Osteocyte (in vitro differentiated cells): Measurements from ENCODE around the gene GRM7. TPM values are rescaled to one million over a fixed set of nuclear protein-coding genes. Genes with fewer than 3 reads are reported as not detected.

Experiments used
- DNase-seq: peaks from one replicate; pipeline ENCODE4 v3.0.0; 2021; ENCODE audit warnings: mixed read lengths; ENCODE audit not compliant: unreplicated experiment; ENCODE audit errors: extremely low spot score
- H3K27ac Mint-ChIP-seq: one replicate; pipeline ENCODE4 v1.8.0; 2021; ENCODE audit warnings: mild to moderate bottlenecking, mixed read lengths; ENCODE audit not compliant: unreplicated experiment
- H3K27me3 Mint-ChIP-seq: one replicate; pipeline ENCODE4 v1.8.0; 2021; ENCODE audit warnings: mixed read lengths; ENCODE audit not compliant: unreplicated experiment
- H3K36me3 Mint-ChIP-seq: one replicate; pipeline ENCODE4 v1.8.0; 2021; ENCODE audit warnings: mixed read lengths; ENCODE audit not compliant: unreplicated experiment
- H3K4me1 Mint-ChIP-seq: one replicate; pipeline ENCODE4 v1.8.0; 2021; ENCODE audit warnings: mixed read lengths; ENCODE audit not compliant: unreplicated experiment
- H3K4me3 Mint-ChIP-seq: one replicate; pipeline ENCODE4 v1.8.0; 2021; ENCODE audit warnings: mild to moderate bottlenecking, moderate library complexity, mixed read lengths; ENCODE audit not compliant: unreplicated experiment
- H3K9me3 Mint-ChIP-seq: one replicate; pipeline ENCODE4 v1.8.0; 2021; ENCODE audit warnings: mixed read lengths; ENCODE audit not compliant: unreplicated experiment
- CTCF ChIP-seq: fragments of 200-600 bp; sonication (generic); IDR thresholded peaks from 2 replicates; pipeline ENCODE4 v1.5.0; 2021; ENCODE audit warnings: antibody characterized with exemption, mild to moderate bottlenecking, moderate library complexity
- total RNA-seq: library from RNA; stranded (reverse); gene quantifications from 2 replicates; pipeline ENCODE4 v1.2.1, GENCODE V29; 2021

Gene GRM7
- total RNA-seq, 1 donor from 2014 or later: not detected

- Mint-ChIP-seq H3K9me3 (no peaks in the 10 kb centered on the region), H3K27ac (no peak overlapping the region), H3K4me3 (no peak overlapping the region), H3K36me3 (no peaks in the 10 kb centered on the region), H3K4me1 (no peaks in the 10 kb centered on the region), H3K27me3 (no peaks in the 10 kb centered on the region)
- TF ChIP-seq CTCF: no peak
- no peak for DNase-seq
These were observed 928.4 kb downstream of the GRM7 start for GRCh38 chr3:7789324-7789723.

DNA sequence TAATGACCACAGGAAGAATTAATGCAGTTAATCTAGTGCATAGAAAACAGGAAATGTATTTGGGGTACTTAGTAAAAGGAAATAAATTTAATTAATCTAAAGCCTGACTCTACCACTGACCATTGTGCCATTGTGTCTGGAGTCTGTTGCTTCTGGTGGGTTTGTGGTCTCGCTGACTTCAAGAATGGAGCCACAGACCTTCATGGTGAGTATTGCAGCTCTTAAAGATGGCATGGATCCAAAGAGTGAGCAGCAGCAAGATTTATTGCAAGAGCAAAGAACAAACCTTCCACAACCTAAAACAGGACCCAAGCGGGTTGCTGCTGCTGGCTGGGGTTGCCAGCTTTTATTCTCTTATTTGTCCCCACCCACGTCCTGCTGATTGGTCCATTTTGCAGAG is 929.2 kb downstream of the GRM7 start:
- H3K4me3 Mint-ChIP-seq: no peak overlapping the region
- TF ChIP-seq CTCF: no peak
- DNase-seq: no peak

More for the DNA sequence above, 929.2 kb downstream of the GRM7 start:
- Mint-ChIP-seq H3K36me3 (no peaks in the 10 kb centered on the region), H3K27me3 (no peaks in the 10 kb centered on the region), H3K9me3 (no peaks in the 10 kb centered on the region), H3K27ac (no peak overlapping the region), H3K4me1 (no peaks in the 10 kb centered on the region)
